B cell (primary cell): Measurements from ENCODE around the gene CYB5RL. TPM values are rescaled to one million over a fixed set of nuclear protein-coding genes. Genes with fewer than 3 reads are reported as not detected.

Source experiments
- ATAC-seq: fragments of 200-7000 bp; cut with Tn5 transposase; one replicate; pipeline ENCODE4 v1.10.0; 2021; ENCODE audit warnings: low read depth, mild to moderate bottlenecking, moderate number of reproducible peaks, moderate library complexity
- CTCF ChIA-PET: fragments of 350-600 bp; sonication (Branson Sonifier 250); formaldehyde crosslinking; loops from one replicate; lab custom pipeline; 2021; ENCODE audit warnings: antibody characterized with exemption, inconsistent platforms; lab: Charles Lee
- POLR2A ChIA-PET: fragments of 350-600 bp; sonication (Branson Sonifier 250); formaldehyde crosslinking; loops from one replicate; lab custom pipeline; 2021; ENCODE audit warnings: antibody characterized with exemption; lab: Charles Lee
- DNase-seq: peaks from one replicate; pipeline ENCODE4 v3.0.0; 2013
- H2AFZ ChIP-seq: 2 replicates; pipeline ENCODE4 v1.6.1; 2012; ENCODE audit warnings: mild to moderate bottlenecking, low read depth, low read length; ENCODE audit not compliant: insufficient read depth, poor library complexity, severe bottlenecking
- H3K27ac ChIP-seq, 2 donors: 1 replicate in 1 of 2; 2 replicates in 1 of 2; pipeline ENCODE4 v1.5.1; 2012 to 2013; ENCODE audit warnings: low read length in 2 of 2, mild to moderate bottlenecking in 2 of 2, moderate library complexity in 1 of 2
- H3K27me3 ChIP-seq, 4 experiments: fragments of 200-600 bp in 1 of 4; sonication (generic) in 1 of 4; replicated peaks in 1 of 4; 1 replicate in 2 of 4; 2 replicates in 2 of 4; pipeline versions ENCODE4 v1.6.1 to v1.7.0; 2013 to 2016; ENCODE audit warnings: low read length in 3 of 4, mild to moderate bottlenecking in 2 of 4, mixed read lengths in 1 of 4, moderate library complexity in 1 of 4; ENCODE audit not compliant: insufficient read depth in 4 of 4, control insufficient read depth in 3 of 4; ENCODE audit errors: control extremely low read depth in 1 of 4
- H3K36me3 ChIP-seq, 2 experiments: replicated peaks in 1 of 2; 1 replicate in 1 of 2; 2 replicates in 1 of 2; pipeline versions ENCODE4 v1.6.1 to v1.7.1; 2013; ENCODE audit warnings: low read length in 1 of 2; ENCODE audit not compliant: insufficient read depth in 2 of 2, control insufficient read depth in 1 of 2; ENCODE audit errors: control extremely low read depth in 1 of 2, extremely low read depth in 1 of 2
- H3K4me1 ChIP-seq, 2 donors: fragments of 200-600 bp in 1 of 2; sonication (generic) in 1 of 2; 1 replicate in 1 of 2; 2 replicates in 1 of 2; pipeline versions ENCODE4 v1.5.1 to v1.6.1; 2013 to 2017; ENCODE audit warnings: low read length in 2 of 2; ENCODE audit not compliant: control insufficient read depth in 2 of 2, insufficient read depth in 2 of 2
- H3K4me2 ChIP-seq: replicated peaks from 2 replicates; pipeline ENCODE3; 2012; ENCODE audit warnings: mild to moderate bottlenecking, low read depth, low read length; ENCODE audit not compliant: poor library complexity, severe bottlenecking
- H3K4me3 ChIP-seq, 5 experiments: fragments of 200-600 bp in 1 of 5; sonication (generic) in 1 of 5; 1 replicate in 3 of 5; 2 replicates in 2 of 5; pipeline versions ENCODE4 v1.5.1 to v1.7.0; 2011 to 2016; ENCODE audit warnings: low read length in 4 of 5, mild to moderate bottlenecking in 4 of 5, low read depth in 2 of 5, control low read depth in 1 of 5, moderate library complexity in 1 of 5; ENCODE audit not compliant: insufficient read depth in 1 of 5; ENCODE audit errors: control extremely low read depth in 1 of 5, extremely low read depth in 1 of 5
- H3K79me2 ChIP-seq: fragments of 200-600 bp; sonication (generic); one replicate; pipeline ENCODE4 v1.6.0; 2016; ENCODE audit warnings: low read length; ENCODE audit not compliant: control insufficient read depth, insufficient read depth
- H3K9ac ChIP-seq: fragments of 200-600 bp; sonication (generic); 2 replicates; pipeline ENCODE4 v1.6.1; 2017; ENCODE audit warnings: mild to moderate bottlenecking, low read length, moderate library complexity
- H3K9me3 ChIP-seq, 3 donors: one replicate each; pipeline versions ENCODE4 v1.6.1 to v1.7.1; 2013; ENCODE audit warnings: low read length in 2 of 3; ENCODE audit not compliant: control insufficient read depth in 2 of 3, insufficient read depth in 1 of 3; ENCODE audit errors: control extremely low read depth in 1 of 3
- H4K20me1 ChIP-seq: 2 replicates; pipeline ENCODE4 v1.6.0; 2012; ENCODE audit warnings: mild to moderate bottlenecking, low read length; ENCODE audit not compliant: insufficient read depth, control insufficient read depth, poor library complexity, severe bottlenecking
- H3K27ac Mint-ChIP-seq: one replicate; pipeline ENCODE4 v1.8.0; 2021; ENCODE audit warnings: mixed read lengths
- H3K27me3 Mint-ChIP-seq: one replicate; pipeline ENCODE4 v1.8.0; 2021; ENCODE audit warnings: mixed read lengths
- H3K4me1 Mint-ChIP-seq: one replicate; pipeline ENCODE4 v1.8.0; 2021; ENCODE audit warnings: mixed read lengths
- H3K4me3 Mint-ChIP-seq: one replicate; pipeline ENCODE4 v1.8.0; 2021; ENCODE audit warnings: mixed read lengths
- H3K9me3 Mint-ChIP-seq: one replicate; pipeline ENCODE4 v1.8.0; 2022; ENCODE audit warnings: mixed read lengths; ENCODE audit not compliant: insufficient read depth
- EZH2 ChIP-seq: IDR thresholded peaks from 2 replicates; pipeline ENCODE4 v1.6.1; 2012; ENCODE audit warnings: borderline replicate concordance, low read depth, mild to moderate bottlenecking, moderate library complexity, low read length; ENCODE audit not compliant: insufficient read depth, poor library complexity, severe bottlenecking
- WGBS: methylation state at CpG from one replicate; pipeline ENCODE4 v1.1.5; 2013; ENCODE audit warnings: missing lambda C conversion rate; ENCODE audit not compliant: insufficient coverage; 5-methylcytosine and 5-hydroxymethylcytosine counted together
- intact Hi-C: fragments of 100-400 bp; cut with micrococcal nuclease; formaldehyde crosslinking; loops from one replicate; pipeline ENCODE4 v1.10.0; 2022
- polyA plus RNA-seq: library from polyadenylated mRNA; depleted of rRNA; stranded (reverse); fragments of >200 nt; gene quantifications from 2 replicates; pipeline ENCODE4 v1.2.3, GENCODE V29; 2012
- total RNA-seq, 2 donors: library from RNA; stranded (reverse); fragments of 120-200 nt in 1 of 2; gene quantifications; 1 replicate in 1 of 2; 2 replicates in 1 of 2; pipeline versions ENCODE4 v1.2.3 to v1.2.4, GENCODE V29; 2013 to 2022
- TF ChIP-seq, protein P1 (sequence below): fragments of 200-600 bp; IDR thresholded peaks from one replicate; pipeline ENCODE4 v1.8.0; 2022; ENCODE audit warnings: antibody characterized with exemption, mild to moderate bottlenecking

The CYB5RL gene
- total and polyA plus RNA-seq, 2 donors (not counting 1 experiment from before 2014, with no cell fraction given): 7.9 to 12.4 TPM

DNA sequence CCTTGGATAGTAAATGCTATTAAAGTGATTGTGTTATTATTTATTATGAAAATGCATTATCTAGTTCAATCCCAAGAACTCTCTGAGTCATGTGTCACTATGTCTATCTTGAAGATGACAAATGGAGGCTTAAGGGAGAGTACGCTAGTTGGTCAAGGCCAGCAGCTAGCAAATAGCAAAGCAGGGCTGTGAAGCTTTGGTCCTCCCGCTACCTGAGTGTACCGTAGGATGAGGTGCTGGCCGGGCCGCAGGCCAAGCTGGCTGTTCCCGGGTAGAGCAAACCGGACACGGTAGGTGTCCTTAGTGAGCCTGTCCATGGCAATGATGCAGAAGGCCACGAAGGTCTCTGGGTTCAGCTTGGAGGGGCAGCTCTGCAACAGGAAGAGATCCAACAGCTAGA, 9.3 kb downstream of the CYB5RL start:
- 98% methylated on average over 8 of the region's 9 CpGs for WGBS
- Histone ChIP-seq H3K27ac (no peak overlapping the region), H3K9me3 (no peaks in the 10 kb centered on the region), H3K9ac (no peak overlapping the region), H4K20me1 (no peaks in the 10 kb centered on the region), H3K4me3 (no peak overlapping the region), H3K4me2 (no peak overlapping the region), H3K36me3 (peaks cover 0 to 22% of the 10 kb centered on the region in 2 experiments), H3K27me3 (no peaks in the 10 kb centered on the region), H3K4me1 (no peaks in the 10 kb centered on the region), H2AFZ (no peak overlapping the region), H3K79me2 (no peaks in the 10 kb centered on the region)
- Mint-ChIP-seq H3K27ac (no peak overlapping the region), H3K4me1 (no peaks in the 10 kb centered on the region), H3K27me3 (no peaks in the 10 kb centered on the region), H3K9me3 (no peaks in the 10 kb centered on the region), H3K4me3 (no peak overlapping the region)
- ATAC-seq (no peak), DNase-seq (no peak)
- TF ChIP-seq, protein P1, sequence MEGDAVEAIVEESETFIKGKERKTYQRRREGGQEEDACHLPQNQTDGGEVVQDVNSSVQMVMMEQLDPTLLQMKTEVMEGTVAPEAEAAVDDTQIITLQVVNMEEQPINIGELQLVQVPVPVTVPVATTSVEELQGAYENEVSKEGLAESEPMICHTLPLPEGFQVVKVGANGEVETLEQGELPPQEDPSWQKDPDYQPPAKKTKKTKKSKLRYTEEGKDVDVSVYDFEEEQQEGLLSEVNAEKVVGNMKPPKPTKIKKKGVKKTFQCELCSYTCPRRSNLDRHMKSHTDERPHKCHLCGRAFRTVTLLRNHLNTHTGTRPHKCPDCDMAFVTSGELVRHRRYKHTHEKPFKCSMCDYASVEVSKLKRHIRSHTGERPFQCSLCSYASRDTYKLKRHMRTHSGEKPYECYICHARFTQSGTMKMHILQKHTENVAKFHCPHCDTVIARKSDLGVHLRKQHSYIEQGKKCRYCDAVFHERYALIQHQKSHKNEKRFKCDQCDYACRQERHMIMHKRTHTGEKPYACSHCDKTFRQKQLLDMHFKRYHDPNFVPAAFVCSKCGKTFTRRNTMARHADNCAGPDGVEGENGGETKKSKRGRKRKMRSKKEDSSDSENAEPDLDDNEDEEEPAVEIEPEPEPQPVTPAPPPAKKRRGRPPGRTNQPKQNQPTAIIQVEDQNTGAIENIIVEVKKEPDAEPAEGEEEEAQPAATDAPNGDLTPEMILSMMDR: no peak
- no peak for TF ChIP-seq EZH2
- intact Hi-C loops: no loop called here
- ChIA-PET CTCF (interaction anchor here (1.9 kb wide), 1 partner anchor 9 kb away, joined by 4 read pairs; the partner anchor contains the start of genes CYB5RL and MRPL37), POLR2A (no interaction called here)

DNA sequence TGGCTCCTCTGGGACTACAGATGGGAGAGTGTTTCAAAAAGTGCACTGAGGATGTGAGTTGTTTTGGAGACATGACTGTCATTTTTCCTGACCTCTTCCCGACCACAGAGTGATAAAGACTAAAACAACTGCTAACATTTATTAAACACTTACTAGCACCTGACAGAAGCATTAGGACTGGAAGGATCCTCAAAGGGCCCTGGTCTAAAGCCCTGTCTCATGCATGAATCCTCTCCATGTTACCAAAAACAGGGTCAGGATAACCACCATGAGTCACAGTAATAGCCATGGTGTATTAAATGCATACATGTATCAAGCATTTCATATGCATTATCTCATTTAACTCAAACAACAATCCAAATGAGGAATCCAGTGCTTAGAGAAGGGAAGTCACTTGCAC, 11.5 kb downstream of the CYB5RL start:
- no peaks in the 10 kb centered on the region for H3K79me2 ChIP-seq
- POLR2A ChIA-PET: no interaction called here
- no peak overlapping the region for H3K9ac ChIP-seq
- no peaks in the 10 kb centered on the region for H4K20me1 ChIP-seq
- Mint-ChIP-seq H3K27me3 (no peaks in the 10 kb centered on the region), H3K4me3 (no peak overlapping the region), H3K27ac (no peak overlapping the region), H3K4me1 (no peaks in the 10 kb centered on the region), H3K9me3 (no peaks in the 10 kb centered on the region)
- no peak overlapping the region for H3K4me2 ChIP-seq
- CTCF ChIA-PET: no interaction called here
- H2AFZ ChIP-seq: no peak overlapping the region
- TF ChIP-seq, protein P1: no peak
- TF ChIP-seq EZH2: no peak
- no peaks in the 10 kb centered on the region for H3K27me3 ChIP-seq
- H3K36me3 ChIP-seq: peaks cover 0 to 11% of the 10 kb centered on the region in 2 experiments
- H3K4me3 ChIP-seq: no peak overlapping the region
- H3K9me3 ChIP-seq: no peaks in the 10 kb centered on the region
- H3K27ac ChIP-seq: no peak overlapping the region
- no peak for DNase-seq
- no CpG with 5 or more reads among the region's 1 CpG for WGBS
- H3K4me1 ChIP-seq: no peaks in the 10 kb centered on the region
- intact Hi-C loops: no loop called here
- no peak for ATAC-seq
